HG02981 (cell line): ENCODE data around the gene CREBBP.
A peak's percentile ranks its signal among the peaks of the same experiment; 100 is the strongest.

Experiments used
- ATAC-seq: cut with Tn5 transposase; IDR thresholded peaks from one replicate; pipeline ENCODE4 v1.9.1; 2021; ENCODE audit warnings: mild to moderate bottlenecking, moderate library complexity; ENCODE audit not compliant: unreplicated experiment

Gene CREBBP

DNA sequence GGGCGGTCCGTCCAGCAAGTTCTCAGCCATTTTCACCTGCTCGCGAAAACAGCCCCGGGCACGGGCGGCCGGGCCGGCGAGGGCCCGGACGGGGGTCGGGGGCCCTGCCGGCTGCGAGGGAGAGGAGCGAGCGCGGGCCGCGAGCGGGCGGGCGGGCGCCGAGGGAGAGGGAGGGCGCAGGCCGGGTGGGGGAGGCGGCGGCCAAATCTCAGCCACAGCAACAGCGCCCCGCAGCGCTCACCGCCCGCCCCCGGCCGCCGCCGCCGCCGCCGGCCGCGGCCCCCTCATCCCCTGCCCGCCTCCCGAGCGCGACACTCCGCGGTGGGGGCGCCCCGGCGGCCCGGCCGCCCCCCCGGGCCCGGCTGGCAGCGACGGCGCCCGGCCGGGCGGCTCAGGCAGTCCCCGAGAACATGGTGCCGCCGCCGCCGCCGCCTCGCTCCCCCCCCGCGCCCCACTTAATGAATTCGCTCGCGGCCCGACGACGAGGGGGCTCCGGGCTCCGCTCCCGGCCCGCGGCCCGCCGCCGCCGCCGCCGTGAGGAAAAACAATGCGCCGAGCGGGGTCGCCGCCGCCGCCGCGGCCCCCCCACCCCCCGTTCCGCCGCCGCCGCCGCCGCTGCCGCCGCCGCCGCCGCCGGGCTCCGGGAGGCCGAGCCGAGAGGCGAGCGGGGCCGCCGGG is 487 bp downstream of the CREBBP start:
- peak; percentile 61 for ATAC-seq

DNA sequence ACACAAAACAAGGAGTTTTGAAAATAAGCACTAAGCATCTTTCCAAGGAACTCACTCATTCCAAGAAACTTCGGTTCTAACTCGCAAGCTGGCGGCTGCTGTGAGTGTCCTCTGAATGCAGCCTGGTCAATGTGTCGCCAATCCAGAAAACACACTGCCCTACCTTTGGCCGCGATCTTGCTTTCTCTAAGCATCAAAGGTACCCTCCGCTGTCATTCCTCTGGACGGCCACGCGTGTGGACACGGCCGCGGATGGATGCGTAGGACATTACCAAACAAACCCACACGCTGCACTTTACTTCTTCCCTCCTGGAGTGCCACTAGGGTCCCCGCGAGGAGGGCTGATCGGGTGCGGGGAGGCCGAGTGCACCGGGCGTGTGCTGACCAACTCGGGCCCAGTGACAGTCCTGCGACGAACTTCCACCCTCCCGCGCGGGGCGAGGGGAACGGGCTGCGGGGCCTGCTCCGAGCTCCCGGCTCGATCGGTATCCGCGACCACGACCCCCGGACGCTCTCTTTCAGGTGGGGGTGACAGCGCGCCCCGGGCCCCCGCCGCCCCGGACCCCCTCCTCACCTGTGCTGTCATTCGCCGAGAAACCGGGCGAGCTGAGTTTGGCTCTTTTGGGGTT is 1.1 kb downstream of the CREBBP start:
- no peak for ATAC-seq

DNA sequence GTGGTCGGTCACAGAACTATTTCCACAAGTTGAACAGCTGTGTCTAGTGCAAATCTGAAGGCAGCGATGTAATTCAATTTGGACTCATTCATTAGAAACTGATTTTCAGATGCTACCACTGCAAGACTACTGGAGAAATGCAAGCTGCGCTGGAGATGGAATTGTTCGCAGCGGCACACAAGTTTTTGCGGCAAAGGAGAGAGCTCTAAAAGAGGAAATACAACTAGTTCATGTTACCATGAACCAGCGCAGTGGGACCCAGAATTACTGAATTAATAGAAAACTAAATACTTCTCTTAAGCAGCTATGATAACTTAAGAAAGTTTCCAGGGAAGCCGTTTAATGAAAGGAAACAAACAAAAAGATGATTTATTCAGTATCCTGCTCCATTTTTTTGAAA is 1.9 kb downstream of the CREBBP start:
- ATAC-seq: no peak

DNA sequence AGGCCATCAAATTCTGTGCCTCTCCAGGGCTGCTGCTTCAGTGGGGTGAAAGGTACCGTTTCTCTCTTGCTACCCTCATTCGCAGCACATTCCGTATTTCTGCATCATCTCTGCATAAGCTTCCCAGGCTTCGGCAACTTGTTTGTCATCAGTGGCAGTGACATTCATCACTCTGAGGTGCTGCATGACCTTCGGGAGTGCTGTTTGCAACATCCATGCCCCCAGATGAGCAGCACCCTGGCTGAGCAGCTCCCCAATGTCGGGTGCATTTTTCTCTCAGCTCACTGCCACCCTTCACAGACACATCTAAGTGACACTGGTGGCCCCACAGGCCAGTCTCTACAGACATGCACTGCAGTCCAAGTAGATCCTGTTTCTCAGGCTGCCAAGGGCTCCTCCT is 3.8 kb downstream of the CREBBP start:
- no peak for ATAC-seq

DNA sequence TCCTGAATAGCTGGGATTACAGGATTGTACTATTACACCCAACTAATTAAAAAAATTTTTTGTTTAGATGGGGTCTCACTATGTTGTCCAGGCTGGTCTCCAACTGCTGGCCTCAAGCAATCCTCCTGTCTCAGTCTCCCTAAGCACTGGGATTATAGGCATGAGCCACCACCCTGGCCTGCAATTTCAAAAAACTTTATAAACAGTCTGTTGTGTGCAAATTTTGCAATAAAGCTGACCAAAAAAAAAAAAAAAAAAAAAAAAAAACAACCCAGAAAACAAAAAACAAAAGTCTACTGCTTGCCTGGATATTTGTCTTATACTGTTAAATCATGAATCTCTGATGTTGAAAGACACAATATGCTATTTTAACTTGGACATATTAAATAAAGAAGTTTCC is 4.4 kb downstream of the CREBBP start:
- ATAC-seq: no peak

DNA sequence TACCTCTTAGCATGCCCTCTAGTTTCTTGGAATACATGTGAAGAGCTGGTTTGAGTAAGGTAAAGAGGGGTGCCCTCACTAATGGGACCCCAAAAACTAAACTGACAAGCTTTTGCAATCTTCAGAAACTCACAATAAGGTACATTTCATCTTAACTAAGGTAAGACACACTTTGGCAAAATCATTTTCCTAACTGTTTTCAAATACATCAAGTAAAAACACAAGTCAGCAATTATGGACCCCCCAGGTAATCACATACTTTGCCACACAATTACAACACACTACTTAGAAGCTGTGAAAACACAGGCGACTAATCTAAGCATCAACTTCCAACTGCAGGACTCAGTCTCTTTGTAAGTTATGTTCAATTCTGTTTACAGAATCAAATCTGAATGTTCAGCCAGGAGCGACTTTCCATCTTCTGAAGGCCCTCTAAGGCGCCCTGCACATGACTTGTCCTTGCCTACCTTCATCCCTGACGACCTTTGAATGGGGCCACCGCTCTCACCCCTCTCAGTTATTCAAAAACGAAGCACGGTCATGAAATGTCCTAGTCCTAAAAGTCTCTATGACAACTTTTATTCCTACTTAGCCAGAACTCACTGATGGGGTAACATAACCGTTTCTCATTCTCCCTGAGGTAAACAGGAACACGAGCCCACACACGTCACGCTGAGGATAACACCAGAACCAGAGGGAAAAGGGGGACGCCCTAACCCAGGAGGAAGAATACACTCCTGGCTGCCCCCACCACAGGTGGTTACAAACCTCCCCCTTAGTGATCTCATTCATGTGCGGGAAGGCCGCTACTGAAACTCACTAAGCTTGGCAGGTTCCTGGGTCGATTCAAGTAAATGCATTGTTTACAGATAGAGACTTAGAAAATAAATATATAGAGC is 5.5 kb downstream of the CREBBP start:
- no peak for ATAC-seq

DNA sequence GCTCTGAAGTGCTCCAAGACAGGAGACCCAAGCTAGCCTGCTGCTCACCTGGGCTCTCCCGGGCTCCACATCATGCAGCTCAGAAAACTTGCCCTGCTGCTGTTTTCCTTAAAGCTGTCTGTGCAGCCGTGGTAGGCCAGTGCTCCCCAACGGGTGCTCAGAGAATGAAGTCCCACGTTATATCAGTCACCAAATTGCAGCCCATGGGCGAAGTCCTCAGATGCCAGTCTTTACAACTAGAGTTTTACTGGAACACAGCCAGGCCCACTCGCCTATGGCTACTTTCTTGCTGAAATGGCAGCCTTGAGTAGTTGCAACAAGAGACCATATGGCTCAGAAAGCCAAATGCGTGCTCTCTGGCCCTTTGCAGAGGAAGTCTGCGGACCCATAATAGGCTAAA is 6.3 kb downstream of the CREBBP start:
- ATAC-seq: no peak

DNA sequence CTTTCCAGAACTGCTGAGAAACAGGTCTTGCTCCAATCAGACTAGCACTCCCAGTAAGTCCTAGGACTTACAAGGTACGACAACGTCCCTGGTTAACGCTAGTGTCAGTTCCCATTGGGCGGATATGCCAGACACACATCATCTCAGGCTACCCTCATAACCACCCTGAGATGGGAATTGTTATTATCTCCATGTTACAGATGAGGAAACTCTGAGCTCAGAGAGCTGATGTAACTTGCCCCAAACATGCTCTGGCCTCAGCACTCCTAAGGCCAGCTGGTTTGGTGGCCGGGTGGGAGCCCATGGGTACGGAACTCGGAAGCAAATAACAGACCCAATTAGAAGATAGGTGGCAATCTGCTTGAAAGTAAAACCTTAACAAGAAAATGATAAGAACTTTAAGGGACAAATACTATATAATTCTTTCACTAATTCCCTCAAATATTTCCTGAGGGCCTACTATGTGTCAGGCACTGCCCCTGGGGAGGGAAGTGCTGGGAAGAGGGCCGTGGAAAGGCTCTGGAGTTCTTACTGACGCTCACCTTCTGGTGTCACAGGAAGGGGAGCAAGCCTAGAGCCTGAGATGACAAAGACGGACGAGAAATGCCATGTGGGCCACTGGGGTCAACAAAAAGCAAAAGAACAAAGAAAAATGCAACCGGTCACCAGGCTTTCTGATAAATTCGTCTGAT is 6.9 kb downstream of the CREBBP start:
- no peak for ATAC-seq

DNA sequence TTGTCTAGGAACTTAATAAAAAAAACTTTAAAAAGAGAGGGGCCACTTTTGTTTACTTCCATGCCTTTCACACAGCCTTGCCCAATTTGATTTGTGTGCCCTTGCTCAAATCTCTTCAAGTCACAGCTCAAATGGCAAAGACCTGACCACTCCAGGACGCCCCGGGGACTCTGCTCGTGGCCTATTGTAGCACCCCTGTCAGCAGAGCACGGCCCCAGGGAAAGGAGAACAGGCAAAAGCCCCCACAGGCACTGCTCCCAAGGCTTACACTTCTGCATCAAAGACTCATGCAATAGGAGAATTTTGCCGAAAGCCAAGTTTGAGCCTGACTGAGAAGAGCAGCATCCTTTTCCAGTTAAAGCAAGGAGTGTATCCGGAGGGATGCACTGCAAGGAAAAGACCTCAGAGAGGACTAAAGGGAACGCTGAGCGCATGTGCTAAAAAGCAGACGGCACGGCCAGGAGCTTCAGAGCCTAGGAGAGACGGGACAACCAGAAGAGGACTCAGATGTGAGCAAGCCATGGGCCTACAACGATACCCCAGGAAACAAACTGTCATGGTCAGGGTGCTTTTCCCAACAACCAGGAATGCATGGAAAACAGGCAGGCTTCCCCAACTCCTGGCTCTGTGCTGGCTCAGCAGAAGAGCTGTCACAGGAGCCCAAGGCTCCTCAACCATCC is 8.2 kb downstream of the CREBBP start:
- no peak for ATAC-seq

DNA sequence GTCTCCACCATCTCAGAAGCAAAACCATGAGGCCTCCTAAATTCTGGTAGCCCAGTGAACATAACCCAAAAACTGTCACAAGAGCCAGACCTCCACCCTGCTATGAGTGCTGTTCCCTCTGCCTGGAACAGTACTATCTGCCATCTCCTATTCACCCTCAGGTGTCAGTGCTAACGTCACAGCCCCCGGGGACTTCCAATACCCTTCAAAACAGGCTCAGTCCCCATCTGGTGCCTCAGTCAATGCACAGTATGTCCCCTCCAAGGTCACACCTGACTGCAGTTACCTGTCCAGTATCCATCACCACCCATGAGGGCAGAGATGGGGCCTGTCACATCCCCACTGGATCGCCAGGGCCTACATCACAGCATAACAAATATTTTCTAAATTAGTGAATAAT is 11.5 kb downstream of the CREBBP start:
- no peak for ATAC-seq

DNA sequence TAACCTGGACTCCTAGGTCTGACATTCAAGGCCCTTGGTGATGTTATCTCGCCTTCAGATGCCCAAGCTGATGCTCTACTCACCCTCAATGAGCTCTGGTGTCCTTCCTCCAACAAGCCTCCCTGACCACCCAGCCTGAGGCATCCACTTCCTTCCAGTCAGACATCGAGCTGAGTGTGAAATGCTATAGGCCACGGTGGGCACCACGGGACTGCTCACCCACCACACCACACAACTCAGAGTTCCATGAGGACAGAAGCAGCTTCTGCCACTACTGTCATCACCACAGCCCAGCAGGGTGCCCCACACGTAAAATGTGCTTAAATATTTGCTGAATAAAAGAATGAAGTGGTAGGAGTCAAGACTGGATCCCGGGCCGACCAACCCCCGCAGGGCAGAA is 12.0 kb downstream of the CREBBP start:
- ATAC-seq: no peak

DNA sequence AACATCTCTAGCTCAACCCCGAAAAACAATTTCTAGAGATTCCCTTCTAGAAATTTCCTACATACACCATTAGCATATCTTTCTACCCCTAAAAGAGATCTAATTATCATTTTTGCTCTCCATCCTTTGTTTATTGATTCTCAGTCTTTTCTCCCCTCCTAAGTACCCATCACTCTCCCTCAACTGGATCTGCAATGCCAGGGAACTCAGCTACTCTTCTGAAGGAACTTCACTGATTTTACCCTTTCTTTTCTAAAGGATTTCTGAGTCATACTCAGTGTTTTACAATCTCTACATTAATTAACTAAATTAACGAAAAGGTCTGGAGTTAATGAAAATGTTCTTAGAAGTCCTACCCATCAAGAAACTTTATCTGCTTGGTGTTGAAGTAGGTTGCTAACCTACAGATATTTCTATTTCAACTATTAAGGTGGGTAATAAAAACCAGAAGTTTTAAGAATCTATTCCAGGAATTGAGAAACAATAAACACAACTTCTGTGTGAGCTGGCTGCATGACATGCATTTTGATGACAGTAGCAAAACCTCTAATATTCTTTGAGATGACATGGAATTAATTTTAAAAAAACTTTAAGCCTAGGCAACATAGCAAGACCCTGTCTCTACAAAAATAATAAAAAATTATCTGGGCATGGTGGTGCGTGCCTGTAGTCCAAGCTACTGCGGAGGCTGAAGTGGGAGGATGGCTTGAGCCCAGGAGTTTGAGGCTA is 13.6 kb downstream of the CREBBP start:
- no peak for ATAC-seq

DNA sequence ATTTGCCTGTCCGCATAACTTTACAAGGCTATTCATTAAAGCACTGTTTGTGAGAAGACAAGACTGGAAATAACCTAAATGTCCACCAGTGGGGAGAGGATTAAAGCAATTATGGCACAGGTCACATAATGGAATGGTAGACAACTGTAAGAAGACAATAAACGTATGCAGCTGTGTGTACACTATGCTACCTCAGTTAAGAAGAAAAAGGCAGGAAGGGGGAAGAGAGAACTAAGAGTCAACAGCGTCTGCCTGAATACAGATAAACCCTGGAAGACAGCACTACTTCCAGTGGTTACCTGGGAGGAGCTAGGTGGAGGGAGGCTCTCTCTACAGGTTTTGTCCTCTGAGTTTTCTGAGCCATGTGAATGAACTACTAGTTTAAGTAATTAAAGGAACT is 15.3 kb downstream of the CREBBP start:
- no peak for ATAC-seq

DNA sequence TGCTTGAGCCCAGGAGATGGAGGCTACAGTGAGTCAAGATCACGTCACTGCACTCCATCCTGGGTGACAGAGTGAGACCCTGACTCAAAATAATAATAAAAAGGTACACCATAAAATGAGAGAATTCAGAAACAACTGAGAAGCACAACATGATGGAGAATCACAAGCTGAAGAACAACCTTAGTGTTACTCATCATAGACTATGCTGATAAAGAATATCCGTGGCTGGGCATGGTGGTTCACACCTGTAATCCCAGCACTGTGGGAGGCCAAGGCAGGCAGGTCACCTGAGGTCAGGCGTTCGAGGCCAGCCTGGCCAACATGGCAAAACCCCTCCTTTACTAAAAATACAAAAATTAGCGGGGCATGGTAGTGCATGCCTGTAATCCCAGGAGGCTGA is 16.0 kb downstream of the CREBBP start:
- ATAC-seq: no peak

DNA sequence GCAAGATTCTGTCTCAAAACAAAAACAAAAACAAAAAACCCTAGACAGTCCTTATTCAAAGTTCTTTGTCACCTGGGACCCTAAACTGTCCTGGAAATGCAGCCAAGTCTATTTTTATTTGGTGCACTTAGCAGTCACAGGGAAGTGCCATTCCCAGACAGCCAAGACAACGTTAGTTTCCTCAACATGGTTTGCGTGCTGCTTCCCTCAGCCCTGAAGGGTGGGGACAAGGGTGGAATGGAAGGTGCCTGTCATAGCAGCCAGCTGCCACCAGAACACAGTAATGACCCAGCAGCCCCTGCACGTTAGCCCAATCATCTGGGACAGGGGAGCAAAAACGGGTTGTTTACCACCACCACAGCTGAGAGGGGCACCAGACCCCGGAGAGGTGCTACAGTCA is 16.9 kb downstream of the CREBBP start:
- no peak for ATAC-seq

DNA sequence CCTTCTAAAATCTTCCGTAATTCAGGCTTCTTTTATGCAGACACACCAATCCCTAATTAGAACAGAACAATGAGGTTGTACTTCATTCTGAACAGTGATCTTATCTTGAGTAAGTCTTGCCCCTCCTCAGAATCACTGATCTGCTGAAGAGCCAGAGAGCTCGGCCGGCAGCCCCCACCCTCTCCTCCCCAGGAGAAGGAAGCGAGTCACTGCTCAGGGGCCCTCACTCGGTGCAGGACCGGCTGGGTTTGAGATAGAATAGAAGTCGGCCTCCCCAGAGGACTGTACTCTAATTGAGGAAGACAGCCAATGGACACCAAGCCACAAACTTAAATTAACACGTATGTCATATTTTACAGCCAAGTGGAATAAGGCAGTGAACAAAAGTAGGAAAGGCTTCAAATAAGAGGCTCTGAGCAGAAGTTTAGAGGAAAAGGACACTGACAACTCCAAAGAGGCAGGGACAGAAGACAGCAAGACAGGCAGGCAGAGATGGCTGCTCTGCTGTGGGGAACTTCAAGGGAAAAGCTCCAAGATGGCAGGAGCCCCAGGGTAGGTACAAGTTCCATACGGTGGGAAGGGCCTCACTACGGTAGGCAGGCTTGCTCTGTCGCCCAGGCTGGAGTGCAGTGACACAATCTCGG is 18.6 kb downstream of the CREBBP start:
- ATAC-seq: no peak

DNA sequence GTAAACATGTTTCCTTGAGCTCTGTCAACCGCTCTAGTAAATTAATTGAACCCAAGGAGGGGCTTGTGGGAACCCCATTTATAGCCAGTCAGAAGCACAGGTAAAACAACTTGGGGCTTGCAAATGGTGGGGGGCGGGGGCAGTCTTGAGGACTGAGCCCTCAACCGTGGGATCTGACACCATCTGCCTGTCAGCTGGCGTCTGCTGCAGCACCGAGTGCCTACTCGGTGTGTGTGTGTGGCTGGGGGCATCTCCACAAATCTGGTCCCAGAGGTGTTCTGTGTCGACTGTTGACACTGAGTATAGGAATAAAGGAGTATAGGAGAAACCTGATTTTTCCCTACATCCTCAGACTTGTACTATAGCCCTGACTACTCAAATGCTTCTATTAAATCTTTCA is 20.6 kb downstream of the CREBBP start:
- ATAC-seq: no peak

DNA sequence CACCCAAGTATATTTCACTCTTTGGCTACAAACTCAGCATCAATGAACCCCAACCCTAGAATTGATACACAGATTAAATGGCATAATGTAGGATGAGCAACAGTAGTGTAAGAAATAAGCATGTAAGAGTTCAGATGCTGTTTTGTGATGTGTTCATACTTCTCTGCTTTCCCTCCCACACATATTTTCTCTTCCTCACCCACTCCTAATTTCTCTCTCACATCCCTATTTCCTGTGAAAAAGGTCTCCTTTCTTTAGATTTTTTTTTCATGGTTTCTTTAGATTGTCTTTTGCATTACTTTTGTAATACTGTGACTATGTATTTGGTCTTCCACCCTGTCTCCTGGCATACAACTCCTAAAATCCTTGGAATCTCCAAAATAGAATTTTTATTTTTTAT is 21.7 kb downstream of the CREBBP start:
- ATAC-seq: no peak

DNA sequence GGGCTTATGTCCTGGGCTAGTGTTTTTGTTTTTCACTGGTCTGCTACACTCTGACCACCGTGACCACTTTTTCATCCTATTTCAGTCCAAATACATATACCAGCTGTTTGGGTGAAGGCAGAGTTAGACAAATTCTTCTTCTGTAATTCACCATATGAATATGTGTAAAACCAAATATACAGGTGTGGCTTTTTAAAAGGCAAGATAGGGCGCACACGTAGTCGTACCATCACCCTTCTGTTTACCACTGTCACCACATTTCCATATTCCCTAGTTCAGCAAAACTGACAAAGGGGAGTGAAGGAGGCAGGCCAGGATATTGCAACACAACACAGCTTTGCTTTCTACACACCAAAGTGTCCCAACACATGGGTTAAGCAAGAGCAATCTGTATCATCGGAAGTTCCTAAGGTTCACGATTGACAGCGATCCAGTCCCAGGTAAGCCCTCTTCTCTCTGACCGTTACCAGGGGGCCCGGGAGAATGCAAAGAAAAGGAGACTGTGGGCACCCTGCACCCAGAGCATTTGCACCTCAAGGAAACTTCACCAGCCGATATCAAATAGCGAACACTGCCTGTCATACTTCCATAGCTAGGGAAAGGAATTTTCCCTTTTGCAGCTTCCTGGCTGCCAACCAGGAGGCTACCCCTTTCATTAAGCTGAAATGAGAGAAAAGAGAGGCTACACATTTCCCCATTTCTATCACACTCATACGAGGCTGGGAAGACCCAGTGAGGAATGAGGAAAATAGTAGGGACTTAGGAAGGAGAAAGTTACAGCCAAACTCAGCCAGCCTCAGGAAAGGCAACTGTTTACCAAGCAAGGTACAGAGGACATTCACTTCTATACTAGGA is 23.1 kb downstream of the CREBBP start:
- ATAC-seq: no peak
